ENCODE results near the gene SUGP1. TPM values are rescaled to one million over a fixed set of nuclear protein-coding genes. Genes with fewer than 3 reads are reported as not detected.
A peak's percentile ranks its signal among the peaks of the same experiment; 100 is the strongest.

Gene SUGP1
- total RNA-seq, 1 experiment from 2014 or later = 81.3 TPM

- TF ChIP-seq, protein P1, sequence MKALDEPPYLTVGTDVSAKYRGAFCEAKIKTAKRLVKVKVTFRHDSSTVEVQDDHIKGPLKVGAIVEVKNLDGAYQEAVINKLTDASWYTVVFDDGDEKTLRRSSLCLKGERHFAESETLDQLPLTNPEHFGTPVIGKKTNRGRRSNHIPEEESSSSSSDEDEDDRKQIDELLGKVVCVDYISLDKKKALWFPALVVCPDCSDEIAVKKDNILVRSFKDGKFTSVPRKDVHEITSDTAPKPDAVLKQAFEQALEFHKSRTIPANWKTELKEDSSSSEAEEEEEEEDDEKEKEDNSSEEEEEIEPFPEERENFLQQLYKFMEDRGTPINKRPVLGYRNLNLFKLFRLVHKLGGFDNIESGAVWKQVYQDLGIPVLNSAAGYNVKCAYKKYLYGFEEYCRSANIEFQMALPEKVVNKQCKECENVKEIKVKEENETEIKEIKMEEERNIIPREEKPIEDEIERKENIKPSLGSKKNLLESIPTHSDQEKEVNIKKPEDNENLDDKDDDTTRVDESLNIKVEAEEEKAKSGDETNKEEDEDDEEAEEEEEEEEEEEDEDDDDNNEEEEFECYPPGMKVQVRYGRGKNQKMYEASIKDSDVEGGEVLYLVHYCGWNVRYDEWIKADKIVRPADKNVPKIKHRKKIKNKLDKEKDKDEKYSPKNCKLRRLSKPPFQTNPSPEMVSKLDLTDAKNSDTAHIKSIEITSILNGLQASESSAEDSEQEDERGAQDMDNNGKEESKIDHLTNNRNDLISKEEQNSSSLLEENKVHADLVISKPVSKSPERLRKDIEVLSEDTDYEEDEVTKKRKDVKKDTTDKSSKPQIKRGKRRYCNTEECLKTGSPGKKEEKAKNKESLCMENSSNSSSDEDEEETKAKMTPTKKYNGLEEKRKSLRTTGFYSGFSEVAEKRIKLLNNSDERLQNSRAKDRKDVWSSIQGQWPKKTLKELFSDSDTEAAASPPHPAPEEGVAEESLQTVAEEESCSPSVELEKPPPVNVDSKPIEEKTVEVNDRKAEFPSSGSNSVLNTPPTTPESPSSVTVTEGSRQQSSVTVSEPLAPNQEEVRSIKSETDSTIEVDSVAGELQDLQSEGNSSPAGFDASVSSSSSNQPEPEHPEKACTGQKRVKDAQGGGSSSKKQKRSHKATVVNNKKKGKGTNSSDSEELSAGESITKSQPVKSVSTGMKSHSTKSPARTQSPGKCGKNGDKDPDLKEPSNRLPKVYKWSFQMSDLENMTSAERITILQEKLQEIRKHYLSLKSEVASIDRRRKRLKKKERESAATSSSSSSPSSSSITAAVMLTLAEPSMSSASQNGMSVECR (CRISPR knock-in tag; IDR thresholded peaks at IDR 0.05; ENCODE audit: borderline replicate concordance) = 0 out of 2 replicates have a peak, but pooled peaks have one; percentile 32
- TF ChIP-seq ZNF416 (CRISPR knock-in tag; IDR thresholded peaks at IDR 0.05) (no peak), ATF6 (CRISPR knock-in tag; IDR thresholded peaks at IDR 0.05) (no peak), NR2C2 (CRISPR knock-in tag; IDR thresholded peaks at IDR 0.05) (peak; percentile 82; the same call in 1 of the 2 replicates), ZNF532 (CRISPR knock-in tag; IDR thresholded peaks at IDR 0.05; ENCODE audit: borderline replicate concordance) (no peak), ETV6 (CRISPR knock-in tag; IDR thresholded peaks at IDR 0.05) (peak; percentile 88), ATF1 (CRISPR knock-in tag; IDR thresholded peaks at IDR 0.05) (no peak), ZNF281 (CRISPR knock-in tag; IDR thresholded peaks at IDR 0.05) (no peak), RELA (CRISPR knock-in tag; IDR thresholded peaks at IDR 0.05; ENCODE audit: borderline replicate concordance) (no peak), ESRRA (CRISPR knock-in tag; IDR thresholded peaks at IDR 0.05; ENCODE audit: borderline replicate concordance) (no peak), IRF2 (CRISPR knock-in tag; IDR thresholded peaks at IDR 0.05; ENCODE audit: borderline replicate concordance, low read depth) (no peak), ELF4 (CRISPR knock-in tag; IDR thresholded peaks at IDR 0.05; ENCODE audit: low read depth) (no peak)
- TF ChIP-seq, protein P2, sequence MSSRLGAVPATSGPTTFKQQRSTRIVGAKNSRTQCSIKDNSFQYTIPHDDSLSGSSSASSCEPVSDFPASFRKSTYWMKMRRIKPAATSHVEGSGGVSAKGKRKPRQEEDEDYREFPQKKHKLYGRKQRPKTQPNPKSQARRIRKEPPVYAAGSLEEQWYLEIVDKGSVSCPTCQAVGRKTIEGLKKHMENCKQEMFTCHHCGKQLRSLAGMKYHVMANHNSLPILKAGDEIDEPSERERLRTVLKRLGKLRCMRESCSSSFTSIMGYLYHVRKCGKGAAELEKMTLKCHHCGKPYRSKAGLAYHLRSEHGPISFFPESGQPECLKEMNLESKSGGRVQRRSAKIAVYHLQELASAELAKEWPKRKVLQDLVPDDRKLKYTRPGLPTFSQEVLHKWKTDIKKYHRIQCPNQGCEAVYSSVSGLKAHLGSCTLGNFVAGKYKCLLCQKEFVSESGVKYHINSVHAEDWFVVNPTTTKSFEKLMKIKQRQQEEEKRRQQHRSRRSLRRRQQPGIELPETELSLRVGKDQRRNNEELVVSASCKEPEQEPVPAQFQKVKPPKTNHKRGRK (CRISPR knock-in tag; IDR thresholded peaks at IDR 0.05; ENCODE audit: borderline replicate concordance) = no peak
- TF ChIP-seq, protein P3, sequence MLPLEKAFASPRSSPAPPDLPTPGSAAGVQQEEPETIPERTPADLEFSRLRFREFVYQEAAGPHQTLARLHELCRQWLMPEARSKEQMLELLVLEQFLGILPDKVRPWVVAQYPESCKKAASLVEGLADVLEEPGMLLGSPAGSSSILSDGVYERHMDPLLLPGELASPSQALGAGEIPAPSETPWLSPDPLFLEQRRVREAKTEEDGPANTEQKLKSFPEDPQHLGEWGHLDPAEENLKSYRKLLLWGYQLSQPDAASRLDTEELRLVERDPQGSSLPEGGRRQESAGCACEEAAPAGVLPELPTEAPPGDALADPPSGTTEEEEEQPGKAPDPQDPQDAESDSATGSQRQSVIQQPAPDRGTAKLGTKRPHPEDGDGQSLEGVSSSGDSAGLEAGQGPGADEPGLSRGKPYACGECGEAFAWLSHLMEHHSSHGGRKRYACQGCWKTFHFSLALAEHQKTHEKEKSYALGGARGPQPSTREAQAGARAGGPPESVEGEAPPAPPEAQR (CRISPR knock-in tag; IDR thresholded peaks at IDR 0.05) = no peak
- TF ChIP-seq, protein P4, sequence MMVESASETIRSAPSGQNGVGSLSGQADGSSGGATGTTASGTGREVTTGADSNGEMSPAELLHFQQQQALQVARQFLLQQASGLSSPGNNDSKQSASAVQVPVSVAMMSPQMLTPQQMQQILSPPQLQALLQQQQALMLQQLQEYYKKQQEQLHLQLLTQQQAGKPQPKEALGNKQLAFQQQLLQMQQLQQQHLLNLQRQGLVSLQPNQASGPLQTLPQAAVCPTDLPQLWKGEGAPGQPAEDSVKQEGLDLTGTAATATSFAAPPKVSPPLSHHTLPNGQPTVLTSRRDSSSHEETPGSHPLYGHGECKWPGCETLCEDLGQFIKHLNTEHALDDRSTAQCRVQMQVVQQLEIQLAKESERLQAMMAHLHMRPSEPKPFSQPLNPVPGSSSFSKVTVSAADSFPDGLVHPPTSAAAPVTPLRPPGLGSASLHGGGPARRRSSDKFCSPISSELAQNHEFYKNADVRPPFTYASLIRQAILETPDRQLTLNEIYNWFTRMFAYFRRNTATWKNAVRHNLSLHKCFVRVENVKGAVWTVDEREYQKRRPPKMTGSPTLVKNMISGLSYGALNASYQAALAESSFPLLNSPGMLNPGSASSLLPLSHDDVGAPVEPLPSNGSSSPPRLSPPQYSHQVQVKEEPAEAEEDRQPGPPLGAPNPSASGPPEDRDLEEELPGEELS (CRISPR knock-in tag; IDR thresholded peaks at IDR 0.05) = no peak
- TF ChIP-seq, protein P5, sequence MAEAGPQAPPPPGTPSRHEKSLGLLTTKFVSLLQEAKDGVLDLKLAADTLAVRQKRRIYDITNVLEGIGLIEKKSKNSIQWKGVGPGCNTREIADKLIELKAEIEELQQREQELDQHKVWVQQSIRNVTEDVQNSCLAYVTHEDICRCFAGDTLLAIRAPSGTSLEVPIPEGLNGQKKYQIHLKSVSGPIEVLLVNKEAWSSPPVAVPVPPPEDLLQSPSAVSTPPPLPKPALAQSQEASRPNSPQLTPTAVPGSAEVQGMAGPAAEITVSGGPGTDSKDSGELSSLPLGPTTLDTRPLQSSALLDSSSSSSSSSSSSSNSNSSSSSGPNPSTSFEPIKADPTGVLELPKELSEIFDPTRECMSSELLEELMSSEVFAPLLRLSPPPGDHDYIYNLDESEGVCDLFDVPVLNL (CRISPR knock-in tag; IDR thresholded peaks at IDR 0.05; ENCODE audit: borderline replicate concordance, low read depth) = no peak
Measured at GRCh38 chr19:19366434-19367396, 46.4 kb upstream of the SUGP1 start (continued).
